Stimulated activated CD8-positive, alpha-beta memory T cell treated with anti-CD3 and anti-CD28 coated beads, Interleukin-15, amount 100 ng/mL, for 48 hours (primary cell): ENCODE data around the gene TMEM144.

Source experiments
- DNase-seq, 2 donors: peaks; one replicate each; pipeline ENCODE4 v3.0.0-alpha.2; 2020; ENCODE audit warnings: low read depth in 2 of 2

Gene TMEM144

GRCh38 chr4:158299459-158300007 is 89.2 kb downstream of the TMEM144 start:
- DNase-seq = no peak

- no peak for DNase-seq
Measured at GRCh38 chr4:158300012-158300411, 89.7 kb downstream of the TMEM144 start.

DNA sequence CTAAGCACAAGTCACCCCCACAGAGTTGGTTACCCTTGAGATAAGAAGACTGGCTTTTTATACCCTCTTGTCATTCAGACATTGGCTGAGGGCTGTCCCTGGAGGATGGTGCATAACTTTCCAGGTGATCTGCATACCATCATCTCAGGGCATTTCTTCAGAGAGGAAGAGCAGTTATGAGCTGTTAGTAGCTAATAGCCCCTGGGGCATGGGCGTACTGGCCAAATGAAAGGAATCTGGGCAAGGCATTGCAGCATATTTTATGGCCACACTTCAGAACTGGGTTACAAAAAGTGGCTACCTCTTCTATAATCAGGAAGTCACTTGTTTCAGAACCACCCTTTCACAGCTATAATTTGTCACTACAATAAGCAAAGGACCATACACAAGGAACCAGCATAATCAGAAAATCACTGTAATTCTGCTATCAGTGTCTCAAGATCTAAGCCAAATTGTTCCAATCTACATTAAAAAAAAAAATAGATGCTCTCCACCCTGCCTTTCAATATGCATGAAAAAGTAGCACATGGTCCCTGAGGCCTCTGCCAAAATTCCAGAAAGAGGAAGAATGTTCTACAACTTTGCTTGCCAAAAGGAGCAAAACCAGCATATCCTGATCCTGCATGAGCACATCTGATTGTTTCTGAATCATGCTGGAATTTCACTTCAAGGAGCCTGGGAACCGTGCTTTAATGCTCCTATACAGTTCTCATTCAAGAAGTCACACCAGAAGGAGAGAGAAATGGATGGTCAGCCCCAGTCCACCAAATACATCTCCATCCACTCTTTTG is 92.0 kb downstream of the TMEM144 start:
- no peak for DNase-seq

DNA sequence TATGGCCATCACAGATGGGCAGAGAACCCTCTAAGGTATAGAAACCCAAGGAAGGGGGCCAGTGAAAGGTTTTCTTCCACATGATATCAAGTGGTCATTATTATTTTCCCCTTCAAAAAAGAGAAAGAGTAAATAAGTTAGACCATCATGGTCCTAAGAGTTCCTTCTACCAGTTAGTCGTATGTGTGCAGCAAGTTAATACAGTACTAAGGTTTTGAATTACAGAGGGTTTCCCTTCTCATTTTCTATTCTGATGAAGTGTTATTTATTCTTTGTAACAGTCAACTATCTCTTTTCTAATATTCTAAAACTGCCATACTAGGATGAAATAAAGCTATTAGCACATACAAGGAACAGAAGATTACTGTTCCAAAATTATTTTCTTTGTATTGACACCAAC is 94.4 kb downstream of the TMEM144 start:
- DNase-seq = no peak
